K562 (cell line): Measurements from ENCODE around the gene MED16. TPM values are rescaled to one million over a fixed set of nuclear protein-coding genes. Genes with fewer than 3 reads are reported as not detected.

Source experiments
- CBX8 ChIP-seq: fragments of 200-600 bp; sonication (generic); IDR thresholded peaks from 2 replicates; pipeline ENCODE4 v1.6.1; 2012; ENCODE audit warnings: borderline replicate concordance, mixed run types, low read depth, mild to moderate bottlenecking, moderate library complexity, mixed read lengths, low read length, control low read depth, inconsistent platforms; ENCODE audit not compliant: poor library complexity, severe bottlenecking; ENCODE audit errors: extremely low read depth
- DEAF1 ChIP-seq: fragments of 450-650 bp; formaldehyde crosslinking; IDR thresholded peaks from 2 replicates; pipeline ENCODE4 v1.4.0; 2020; ENCODE audit warnings: mild to moderate bottlenecking, moderate library complexity
- DPF2 ChIP-seq: fragments of 450-650 bp; IDR thresholded peaks from 2 replicates; pipeline ENCODE4 v1.6.1; 2016
- E2F4 ChIP-seq: sonication (generic); formaldehyde crosslinking; IDR thresholded peaks from 2 replicates; pipeline ENCODE4 v1.8.0; 2022; ENCODE audit warnings: mild to moderate bottlenecking, low read depth, missing genetic modification reagents
- GABPB1 ChIP-seq: sonication (generic); formaldehyde crosslinking; IDR thresholded peaks from 2 replicates; pipeline ENCODE4 v1.8.0; 2022; ENCODE audit warnings: mild to moderate bottlenecking, missing genetic modification reagents
- GABPB2 ChIP-seq: fragments of 250-450 bp; sonication (Bioruptor Pico); conservative IDR thresholded peaks from 2 replicates; pipeline ENCODE4 v1.5.1; 2021; ENCODE audit warnings: mild to moderate bottlenecking
- KDM1A ChIP-seq, 2 experiments: fragments of 450-650 bp; IDR thresholded peaks; 2 replicates each; pipeline ENCODE4 v1.6.1; 2016; ENCODE audit warnings: mild to moderate bottlenecking in 2 of 2
- L3MBTL2 ChIP-seq: fragments of 450-650 bp; IDR thresholded peaks from 2 replicates; pipeline ENCODE4 v1.6.1; 2016; ENCODE audit warnings: mild to moderate bottlenecking, moderate library complexity
- MYBL2 ChIP-seq, 2 experiments: fragments of 450-650 bp in 1 of 2; sonication (generic) in 1 of 2; formaldehyde crosslinking in 1 of 2; IDR thresholded peaks; 2 replicates each; pipeline versions ENCODE4 v1.6.1 to v1.8.1; 2017 to 2022; ENCODE audit warnings: borderline replicate concordance in 1 of 2, inconsistent platforms in 1 of 2, low read depth in 1 of 2, mild to moderate bottlenecking in 1 of 2, missing genetic modification reagents in 1 of 2, moderate library complexity in 1 of 2
- PPARD ChIP-seq: fragments of 250-450 bp; sonication (Bioruptor Pico); IDR thresholded peaks from 2 replicates; pipeline ENCODE4 v1.8.0; 2022; ENCODE audit warnings: inconsistent platforms, mild to moderate bottlenecking, moderate library complexity
- PTRF ChIP-seq: fragments of 450-650 bp; IDR thresholded peaks from 2 replicates; pipeline ENCODE4 v1.6.1; 2016; ENCODE audit warnings: mild to moderate bottlenecking, missing genetic modification characterization, missing compliant biosample characterization
- RAD21 ChIP-seq, 2 experiments: fragments of 250-450 bp in 1 of 2; fragments of 450-650 bp in 1 of 2; sonication (Bioruptor Pico) in 1 of 2; formaldehyde crosslinking in 1 of 2; IDR thresholded peaks in 1 of 2; conservative IDR thresholded peaks in 1 of 2; 2 replicates each; pipeline versions ENCODE4 v1.4.0 to v1.8.0; 2020 to 2022; ENCODE audit warnings: mild to moderate bottlenecking in 2 of 2, moderate library complexity in 1 of 2
- RBM22 ChIP-seq: fragments of 200-400 bp; formaldehyde crosslinking; IDR thresholded peaks from 2 replicates; pipeline ENCODE4 v1.6.1; 2018; ENCODE audit warnings: low read length, low read depth; ENCODE audit not compliant: poor library complexity, severe bottlenecking
- RFX1 ChIP-seq: fragments of 450-650 bp; IDR thresholded peaks from 2 replicates; pipeline ENCODE4 v1.6.1; 2016; ENCODE audit warnings: mild to moderate bottlenecking, moderate library complexity
- SREBF2 ChIP-seq: sonication (generic); formaldehyde crosslinking; IDR thresholded peaks from 2 replicates; pipeline ENCODE4 v1.4.0; 2020; ENCODE audit warnings: mild to moderate bottlenecking, missing genetic modification reagents
- SRSF3 ChIP-seq: fragments of 200-400 bp; formaldehyde crosslinking; IDR thresholded peaks from 2 replicates; pipeline ENCODE4 v1.6.1; 2016; ENCODE audit warnings: mild to moderate bottlenecking, low read length, moderate library complexity; ENCODE audit not compliant: insufficient read depth
- TCF7L2 ChIP-seq: fragments of 150-350 bp; IDR thresholded peaks from 2 replicates; pipeline ENCODE4 v1.6.1; 2016; ENCODE audit warnings: low read depth, mild to moderate bottlenecking, low read length, moderate library complexity
- ZFX ChIP-seq: sonication (generic); formaldehyde crosslinking; IDR thresholded peaks from 2 replicates; pipeline ENCODE4 v1.8.0; 2022; ENCODE audit warnings: mild to moderate bottlenecking, missing genetic modification reagents, moderate library complexity
- ZNF444 ChIP-seq: fragments of 250-450 bp; sonication (Bioruptor Pico); IDR thresholded peaks from 2 replicates; pipeline ENCODE4 v1.4.0; 2020; ENCODE audit warnings: mild to moderate bottlenecking, moderate library complexity
- ZNF76 ChIP-seq: fragments of 250-450 bp; sonication (Bioruptor Pico); IDR thresholded peaks from 2 replicates; pipeline ENCODE4 v1.4.0; 2020; ENCODE audit warnings: mild to moderate bottlenecking, moderate library complexity, borderline replicate concordance
- ZNF77 ChIP-seq: fragments of 250-450 bp; sonication (Bioruptor Pico); IDR thresholded peaks from 2 replicates; pipeline ENCODE4 v1.5.0; 2020
- polyA plus RNA-seq, 8 experiments: library from polyadenylated mRNA; depleted of rRNA in 4 of 8; stranded (reverse) in 5 of 8; unstranded in 3 of 8; fragments of >200 nt; fragmentation: Nextera tagmentation in 2 of 8; fragmentation: Illumina TruSeq in 1 of 8; extraction: Ambion mirVana in 2 of 8; extraction: Trizol in 1 of 8; gene quantifications; 2 replicates each; pipeline versions ENCODE4 v1.2.1 to v1.2.3, GENCODE V29; 2011 to 2014; ENCODE audit warnings: inconsistent platforms in 1 of 8, missing spikeins in 1 of 8
- total RNA-seq, 7 experiments: library from RNA; depleted of rRNA in 6 of 7; stranded (reverse); fragments of >200 nt in 6 of 7; fragmentation: Illumina TruSeq in 2 of 7; extraction: Trizol in 2 of 7; gene quantifications; 2 replicates each; pipeline versions ENCODE4 v1.2.1 to v1.2.3, GENCODE V29; 2011 to 2021; ENCODE audit warnings: low replicate concordance in 1 of 7
- TF ChIP-seq, protein P1 (sequence below): sonication (generic); formaldehyde crosslinking; IDR thresholded peaks from 2 replicates; pipeline ENCODE4 v1.9.0; 2022; ENCODE audit warnings: mild to moderate bottlenecking, missing genetic modification reagents
- TF ChIP-seq, protein P2 (sequence below): fragments of 450-650 bp; IDR thresholded peaks from 2 replicates; pipeline ENCODE4 v1.6.1; 2018; ENCODE audit warnings: mild to moderate bottlenecking, low read depth; ENCODE audit not compliant: partially characterized antibody

MED16 gene
- total and polyA plus RNA-seq, 9 of the 15 experiments (the other 6 are each of a cell fraction or from before 2014, with no cell fraction given) = 0.89 to 59.9 (median 8.6) TPM

- TF ChIP-seq CBX8 (no peak), ZNF76 (CRISPR knock-in tag) (no peak), DEAF1 (CRISPR knock-in tag) (no peak), PTRF (tag) (no peak), L3MBTL2 (peak; percentile 33; the same call in 1 of the 2 replicates), RBM22 (peak; percentile 85), ZFX (CRISPR knock-in tag) (no peak), SREBF2 (CRISPR knock-in tag) (no peak), GABPB2 (no peak), GABPB1 (CRISPR knock-in tag) (no peak), TCF7L2 (no peak), KDM1A (IDR thresholded peaks at IDR 0.05) (peak in 1 of 2 experiments; percentile 79; a peak in 3 of 4 replicates), PPARD (CRISPR knock-in tag) (no peak), DPF2 (0 out of 2 replicates have a peak, but pooled peaks have one; percentile 11), MYBL2 (IDR thresholded peaks at IDR 0.05; ENCODE audit: low read depth) (no peak), MYBL2 (CRISPR knock-in tag; IDR thresholded peaks at IDR 0.05; ENCODE audit: borderline replicate concordance) (no peak), SRSF3 (no peak), E2F4 (CRISPR knock-in tag) (no peak), RAD21 (CRISPR knock-in tag; conservative IDR thresholded peaks at IDR 0.05 in 1 of 2, IDR thresholded peaks at IDR 0.05 in 1 of 2) (no peak), RFX1 (no peak), ZNF77 (no peak), ZNF444 (CRISPR knock-in tag) (no peak)
- TF ChIP-seq, protein P1, sequence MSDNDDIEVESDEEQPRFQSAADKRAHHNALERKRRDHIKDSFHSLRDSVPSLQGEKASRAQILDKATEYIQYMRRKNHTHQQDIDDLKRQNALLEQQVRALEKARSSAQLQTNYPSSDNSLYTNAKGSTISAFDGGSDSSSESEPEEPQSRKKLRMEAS (CRISPR knock-in tag) = 0 out of 2 replicates have a peak, but pooled peaks have one; percentile 15
- TF ChIP-seq, protein P2, sequence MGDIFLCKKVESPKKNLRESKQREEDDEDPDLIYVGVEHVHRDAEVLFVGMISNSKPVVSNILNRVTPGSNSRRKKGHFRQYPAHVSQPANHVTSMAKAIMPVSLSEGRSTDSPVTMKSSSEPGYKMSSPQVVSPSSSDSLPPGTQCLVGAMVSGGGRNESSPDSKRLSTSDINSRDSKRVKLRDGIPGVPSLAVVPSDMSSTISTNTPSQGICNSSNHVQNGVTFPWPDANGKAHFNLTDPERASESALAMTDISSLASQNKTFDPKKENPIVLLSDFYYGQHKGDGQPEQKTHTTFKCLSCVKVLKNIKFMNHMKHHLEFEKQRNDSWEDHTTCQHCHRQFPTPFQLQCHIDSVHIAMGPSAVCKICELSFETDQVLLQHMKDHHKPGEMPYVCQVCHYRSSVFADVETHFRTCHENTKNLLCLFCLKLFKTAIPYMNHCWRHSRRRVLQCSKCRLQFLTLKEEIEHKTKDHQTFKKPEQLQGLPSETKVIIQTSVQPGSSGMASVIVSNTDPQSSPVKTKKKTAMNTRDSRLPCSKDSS = no peak
Observed at GRCh38 chr19:872266-872951, 20.6 kb downstream of the MED16 start (continued).
